Stimulated activated CD4-positive, alpha-beta T cell treated with anti-CD3 and anti-CD28 coated beads, Interleukin-1b, Interleukin-23, amount 100 ng/mL, for 1 hour (primary cell): ENCODE data around the gene SH3TC1.

ENCODE experiments used
- DNase-seq, 2 donors: peaks; one replicate each; pipeline ENCODE4 v3.0.0-alpha.2; 2020; ENCODE audit warnings: low read depth in 2 of 2

The SH3TC1 gene

GRCh38 chr4:8262637-8263322 lies 63.7 kb downstream of the SH3TC1 start:
- DNase-seq = no peak

- no peak for DNase-seq
These were observed 64.3 kb downstream of the SH3TC1 start for GRCh38 chr4:8263397-8263796.

DNA sequence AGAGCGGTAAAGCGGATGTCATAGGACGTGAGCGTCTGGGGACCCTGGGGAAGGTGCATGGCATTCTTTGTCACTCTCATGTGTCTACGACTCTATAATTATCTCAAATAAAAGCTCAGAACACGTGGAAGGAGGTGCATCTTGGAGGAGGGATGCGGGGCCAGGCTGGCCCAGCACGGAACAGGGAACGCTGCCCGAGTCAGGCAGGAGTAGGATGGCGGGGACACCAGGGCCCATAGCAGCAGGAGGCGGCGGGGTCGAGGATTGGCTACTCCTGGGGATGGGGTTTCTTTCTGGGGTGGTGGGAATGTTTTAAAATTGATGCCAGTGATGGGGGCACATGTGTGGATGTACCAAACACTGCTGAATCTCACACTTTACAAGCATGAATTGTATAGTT lies 65.0 kb downstream of the SH3TC1 start:
- no peak for DNase-seq

DNA sequence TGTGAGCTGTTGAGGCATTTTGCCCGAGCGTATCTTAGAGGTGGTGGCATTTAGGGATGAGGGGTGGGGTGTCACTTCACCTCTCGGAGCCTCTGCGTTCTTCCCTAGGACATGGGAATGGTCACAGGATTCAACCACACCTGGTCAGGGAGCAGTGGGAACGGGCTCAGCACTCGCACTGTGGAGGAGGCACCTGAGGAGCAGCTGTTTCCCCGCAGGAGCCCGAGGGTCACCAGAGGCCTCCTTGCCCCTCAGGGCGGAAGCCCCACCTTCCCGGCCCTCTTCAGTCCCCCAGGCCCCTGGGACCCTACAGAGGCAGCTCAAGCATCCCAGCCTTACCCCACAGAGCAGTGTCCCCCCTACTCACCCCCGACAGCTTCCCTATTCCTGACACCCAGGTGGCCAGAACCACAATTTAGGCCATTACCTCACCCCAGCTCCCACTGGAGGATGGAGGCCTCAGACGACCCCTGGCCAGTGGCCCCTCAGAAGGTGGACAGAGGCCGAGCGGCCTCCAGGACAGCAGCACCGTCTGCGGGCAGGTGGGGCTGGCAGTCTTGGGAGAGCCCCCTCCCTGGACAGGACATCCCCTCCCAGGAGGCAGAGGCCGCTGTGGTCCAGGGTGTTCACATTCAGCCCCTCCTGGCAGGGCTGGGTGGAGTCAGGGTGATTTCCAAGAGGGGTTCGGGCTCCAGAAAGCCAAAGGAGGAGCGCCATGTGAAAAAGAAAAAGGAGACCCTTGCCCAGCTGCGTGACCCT lies 66.3 kb downstream of the SH3TC1 start:
- no peak for DNase-seq

DNA sequence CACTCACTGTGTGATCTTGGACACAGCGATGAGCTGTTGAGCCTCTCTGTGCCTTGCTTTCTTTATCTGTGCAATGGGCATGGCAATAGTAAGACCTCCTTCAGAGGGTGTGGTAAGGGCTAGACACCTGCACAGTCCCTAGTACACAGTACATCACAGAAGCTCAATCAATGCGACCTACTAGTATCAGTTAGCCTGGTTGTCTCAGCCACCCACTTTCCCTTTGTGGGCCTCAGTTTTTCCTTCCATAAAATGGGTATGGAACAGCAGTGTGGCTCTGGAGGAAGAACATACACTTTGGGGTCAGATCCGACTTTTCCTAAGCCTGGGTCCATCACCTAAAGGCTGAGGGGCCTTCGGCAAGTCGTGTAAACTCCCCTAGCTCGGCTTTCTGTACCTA lies 67.0 kb downstream of the SH3TC1 start:
- no peak for DNase-seq

GRCh38 chr4:8266508-8266907 lies 67.4 kb downstream of the SH3TC1 start:
- no peak for DNase-seq

- no peak for DNase-seq
These were observed 68.0 kb downstream of the SH3TC1 start for GRCh38 chr4:8267077-8267476.

GRCh38 chr4:8268211-8268610 lies 69.1 kb downstream of the SH3TC1 start:
- no peak for DNase-seq

DNA sequence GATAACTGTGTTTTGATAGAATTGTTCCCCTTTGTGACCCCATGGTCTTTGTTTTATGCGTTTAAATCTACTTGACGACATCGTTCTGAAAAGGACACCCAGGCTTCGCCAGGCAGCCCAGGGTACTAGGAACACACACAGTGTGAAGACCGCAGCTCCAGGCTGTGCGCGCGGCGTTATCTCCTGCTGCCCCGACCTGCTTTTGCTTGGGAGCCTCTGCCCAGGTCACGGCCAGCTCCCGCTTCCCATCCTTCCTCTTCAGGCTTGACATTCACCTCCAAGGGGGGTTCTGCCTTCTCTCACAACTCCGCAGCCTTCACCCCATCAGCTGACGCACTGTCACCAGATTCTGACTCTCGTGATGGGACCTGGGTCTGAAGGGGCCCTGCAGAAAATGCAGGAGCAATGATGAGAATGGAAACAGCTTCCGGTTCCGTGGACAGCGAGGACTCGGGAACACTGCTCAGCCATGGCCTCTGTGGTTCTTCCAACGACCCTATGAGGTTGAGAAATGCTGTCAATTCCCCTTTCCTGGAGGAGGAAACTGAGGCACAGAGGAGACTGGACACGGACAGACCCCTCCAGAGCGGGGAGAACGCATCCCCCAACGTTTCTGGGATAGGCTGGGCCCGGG lies 69.9 kb downstream of the SH3TC1 start:
- DNase-seq = no peak

DNA sequence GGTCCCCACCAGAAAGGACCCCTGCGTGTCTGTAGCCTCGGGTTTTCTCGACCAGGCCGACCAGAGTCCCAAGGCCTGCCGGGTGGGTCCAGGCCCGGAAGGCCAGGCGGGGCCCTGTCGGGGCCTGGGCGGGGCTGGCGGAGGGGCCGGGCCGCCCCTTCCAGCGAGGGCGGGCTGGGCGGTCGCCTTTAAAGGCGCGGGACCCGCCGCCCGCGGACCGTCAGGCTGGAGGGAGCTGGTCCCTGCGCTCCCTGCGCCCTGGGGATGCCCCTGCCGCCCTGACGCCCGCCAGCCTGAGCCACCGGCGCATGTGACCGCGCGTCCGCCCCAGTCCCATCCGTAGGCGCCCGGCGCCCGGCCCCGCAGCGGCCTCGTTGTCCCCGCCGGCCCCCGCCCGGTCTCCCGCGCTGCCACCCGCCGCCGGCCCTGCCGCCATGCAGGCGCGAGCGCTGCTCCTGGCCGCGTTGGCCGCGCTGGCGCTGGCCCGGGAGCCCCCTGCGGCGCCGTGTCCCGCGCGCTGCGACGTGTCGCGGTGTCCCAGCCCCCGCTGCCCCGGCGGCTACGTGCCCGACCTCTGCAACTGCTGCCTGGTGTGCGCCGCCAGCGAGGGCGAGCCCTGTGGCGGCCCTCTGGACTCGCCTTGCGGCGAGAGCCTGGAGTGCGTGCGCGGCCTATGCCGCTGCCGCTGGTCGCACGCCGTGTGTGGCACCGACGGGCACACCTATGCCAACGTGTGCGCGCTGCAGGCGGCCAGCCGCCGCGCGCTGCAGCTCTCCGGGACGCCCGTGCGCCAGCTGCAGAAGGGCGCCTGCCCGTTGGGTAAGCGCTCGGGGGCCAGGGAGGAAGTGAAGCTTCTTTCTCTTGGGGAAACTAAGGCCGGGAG lies 70.7 kb downstream of the SH3TC1 start, which contains the start of gene HTRA3:
Gene HTRA3 (plus strand): TSS at position 220 of the 883 bp plus-strand sequence. CDS start 215 bp downstream, at position 435.
- no peak for DNase-seq

- no peak for DNase-seq
These were observed 71.3 kb downstream of the SH3TC1 start for GRCh38 chr4:8270418-8270771.

- DNase-seq = no peak
These were observed 72.1 kb downstream of the SH3TC1 start for GRCh38 chr4:8270912-8271815.

GRCh38 chr4:8271821-8272220 lies 72.7 kb downstream of the SH3TC1 start:
- no peak for DNase-seq

DNA sequence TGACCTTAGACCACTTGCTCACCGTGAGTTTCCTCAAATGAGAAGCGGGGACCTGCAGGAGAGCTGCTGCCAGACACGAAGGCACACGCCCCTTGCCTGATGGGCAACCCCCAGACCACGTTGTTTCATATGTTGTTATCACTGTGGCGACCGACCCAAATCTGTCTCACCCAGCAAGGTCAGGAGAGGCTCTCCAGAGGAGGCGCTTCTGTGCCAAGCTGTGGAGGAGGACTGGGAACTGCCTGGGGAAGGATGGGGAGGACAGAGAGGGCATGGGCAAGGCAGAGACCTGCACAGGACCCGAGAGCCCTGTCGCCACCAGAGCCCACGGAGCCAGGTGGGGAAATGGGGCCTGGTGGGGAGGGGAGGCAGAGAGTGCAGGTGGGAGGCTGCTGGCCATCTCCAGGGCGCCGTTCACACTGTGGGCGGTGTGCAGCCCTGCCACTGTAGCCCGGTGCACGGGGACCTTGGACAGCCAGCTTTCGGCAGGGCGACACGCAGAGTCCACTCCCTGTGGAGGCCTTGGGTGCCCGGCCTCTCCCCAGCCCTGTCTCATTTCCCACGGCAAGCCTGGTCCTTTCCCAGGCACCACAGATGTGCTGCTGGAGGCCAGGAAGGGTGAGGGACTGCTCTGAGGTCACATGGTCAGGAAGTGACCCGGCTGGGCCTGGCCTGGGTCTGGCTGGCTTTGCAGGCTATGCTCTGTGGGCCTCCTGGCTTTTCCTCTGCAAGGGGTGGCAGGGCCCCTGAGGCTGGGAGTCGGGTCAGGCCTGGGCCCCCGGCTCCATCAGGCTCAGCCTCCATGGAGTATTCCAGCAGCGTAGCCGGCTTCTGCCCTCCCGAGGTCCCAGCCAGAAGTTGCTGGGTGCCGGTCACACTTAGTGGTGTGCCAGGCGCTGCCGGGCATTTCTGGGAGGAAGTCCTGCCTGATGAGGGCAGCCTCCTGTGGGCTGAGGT lies 73.7 kb downstream of the SH3TC1 start:
- DNase-seq = no peak

DNA sequence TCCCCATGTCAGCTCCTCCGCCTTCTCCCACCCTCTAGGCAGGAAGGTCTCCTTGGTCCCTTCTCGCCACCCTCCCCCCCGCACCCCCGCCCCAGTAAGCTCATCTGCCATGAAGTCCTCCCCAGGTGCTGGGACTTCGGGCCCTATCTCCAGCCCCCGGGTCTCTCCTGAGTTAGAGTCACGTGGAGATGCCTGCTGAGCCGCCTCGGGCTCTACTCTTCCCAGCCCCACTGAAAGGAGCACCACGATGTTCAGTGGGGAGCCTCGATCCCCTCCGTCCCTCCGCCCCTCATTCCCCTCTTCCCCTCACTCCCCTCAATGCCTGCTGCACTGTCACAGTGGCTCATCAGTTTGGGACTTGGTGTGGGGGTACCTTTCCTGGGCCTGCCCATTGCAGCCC lies 74.4 kb downstream of the SH3TC1 start:
- no peak for DNase-seq

GRCh38 chr4:8274066-8274652 lies 75.1 kb downstream of the SH3TC1 start:
- no peak for DNase-seq

DNA sequence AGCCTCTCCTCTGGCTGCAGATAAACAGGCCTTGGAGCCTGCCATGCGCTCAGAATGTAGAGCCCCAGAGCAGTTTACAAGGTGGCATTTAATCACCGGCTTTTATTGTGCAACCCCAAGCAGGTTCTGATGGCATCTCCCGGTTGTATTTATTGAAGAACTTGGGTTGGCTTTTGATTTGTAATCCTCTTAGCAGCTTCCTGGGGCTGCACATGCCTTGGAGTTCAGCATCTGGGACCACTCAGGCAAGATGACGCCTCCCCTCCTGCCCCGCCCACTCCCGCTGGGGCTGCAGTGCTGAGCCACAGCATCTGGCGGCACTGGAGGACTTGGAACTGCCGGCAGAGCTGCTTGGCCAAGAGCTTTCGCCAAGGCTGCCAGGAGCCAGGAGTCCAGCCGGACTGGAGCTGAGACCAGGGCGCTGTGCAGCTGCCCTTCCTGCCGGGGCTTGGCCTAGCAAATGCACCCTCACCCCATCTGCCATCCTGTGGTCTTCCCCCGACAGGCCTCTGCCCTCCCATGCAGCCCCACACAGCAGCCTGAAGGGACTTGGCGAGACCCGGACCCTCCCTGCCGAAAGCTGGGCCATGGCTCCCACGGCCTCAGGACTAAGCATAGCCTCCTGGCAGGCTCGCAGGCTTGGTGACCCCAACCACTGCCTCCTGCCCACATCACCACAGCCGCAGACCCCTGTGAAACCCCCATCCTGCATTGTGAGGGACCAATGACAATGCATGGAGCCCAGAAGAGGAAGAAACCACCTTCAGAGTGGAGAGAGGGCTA lies 75.9 kb downstream of the SH3TC1 start:
- no peak for DNase-seq

DNA sequence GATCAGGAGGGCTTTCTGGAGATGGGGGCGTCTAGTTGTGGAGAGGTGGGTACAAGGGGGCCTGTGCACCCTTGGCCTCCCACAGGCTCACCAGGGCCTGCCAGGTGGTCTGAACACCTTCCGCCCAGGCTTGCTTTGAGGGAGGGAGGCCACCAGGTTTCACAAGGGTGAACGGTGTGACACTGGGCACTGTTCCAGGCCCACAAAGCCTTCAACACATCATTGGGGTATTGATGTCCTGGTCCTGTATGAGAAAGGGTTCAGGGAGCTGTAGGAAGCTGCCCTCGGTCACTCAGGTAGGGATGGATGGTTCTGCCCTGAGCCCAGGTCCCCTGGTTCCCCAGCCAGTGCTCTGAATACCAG lies 76.4 kb downstream of the SH3TC1 start:
- no peak for DNase-seq
